GM18502 (cell line): ENCODE measurements around the gene CD81.

Experiments
- ATAC-seq: cut with Tn5 transposase; IDR thresholded peaks from one replicate; pipeline ENCODE4 v1.9.1; 2021; ENCODE audit warnings: mild to moderate bottlenecking; ENCODE audit not compliant: unreplicated experiment, poor library complexity

CD81 gene

GRCh38 chr11:2388431-2389376, 11.6 kb downstream of the CD81 start:
- ATAC-seq = no peak

GRCh38 chr11:2389377-2390026, 12.4 kb downstream of the CD81 start:
- no peak for ATAC-seq

DNA sequence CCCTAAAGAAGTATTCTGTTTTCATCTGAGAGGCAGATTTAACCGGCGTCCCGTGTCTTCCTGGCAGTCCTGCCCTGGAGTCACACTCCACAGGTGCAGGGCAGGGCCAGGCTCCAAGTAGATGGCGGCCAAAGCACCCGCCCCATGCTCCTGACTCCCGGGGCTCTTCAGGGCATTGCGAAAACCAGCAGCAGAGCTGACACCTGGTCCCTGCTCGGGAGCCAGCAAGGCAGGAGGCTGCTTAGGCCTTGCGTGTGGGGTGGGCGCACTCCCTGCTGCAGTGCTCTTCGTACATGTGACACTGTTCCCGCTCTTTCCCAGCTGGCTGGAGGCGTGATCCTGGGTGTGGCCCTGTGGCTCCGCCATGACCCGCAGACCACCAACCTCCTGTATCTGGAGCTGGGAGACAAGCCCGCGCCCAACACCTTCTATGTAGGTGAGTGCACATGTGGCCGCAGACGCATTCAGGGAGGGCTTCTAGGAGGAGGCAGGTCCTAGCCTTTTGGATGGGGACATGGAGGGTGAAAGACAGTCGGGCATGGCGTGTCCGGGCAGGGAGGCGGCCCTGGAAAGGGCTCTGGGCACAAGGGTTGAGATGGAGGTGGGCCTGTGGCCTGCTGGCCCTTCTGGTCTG, 13.1 kb downstream of the CD81 start:
- ATAC-seq = no peak

DNA sequence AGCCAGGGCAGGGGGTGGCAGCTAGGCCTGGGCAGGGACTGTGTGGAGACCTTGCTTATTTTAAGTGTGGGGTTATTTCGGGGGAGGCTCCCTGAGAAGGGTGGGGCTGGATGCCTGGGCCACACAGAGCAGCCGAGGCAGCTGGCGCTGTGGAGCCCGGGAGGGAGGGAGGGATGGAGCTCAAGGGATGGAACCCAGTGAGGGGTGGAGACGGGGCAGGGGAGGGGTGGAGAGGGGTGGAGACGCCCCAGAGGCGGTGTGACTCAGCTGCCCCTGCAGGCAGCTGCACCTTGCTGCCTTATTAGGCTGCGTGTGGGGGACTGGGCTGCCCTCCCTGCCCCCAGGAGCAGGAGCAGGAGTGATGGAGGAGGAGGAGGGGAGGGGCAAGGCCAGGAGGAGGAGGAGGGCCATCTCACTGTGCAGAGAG, 13.6 kb downstream of the CD81 start:
- ATAC-seq = no peak

DNA sequence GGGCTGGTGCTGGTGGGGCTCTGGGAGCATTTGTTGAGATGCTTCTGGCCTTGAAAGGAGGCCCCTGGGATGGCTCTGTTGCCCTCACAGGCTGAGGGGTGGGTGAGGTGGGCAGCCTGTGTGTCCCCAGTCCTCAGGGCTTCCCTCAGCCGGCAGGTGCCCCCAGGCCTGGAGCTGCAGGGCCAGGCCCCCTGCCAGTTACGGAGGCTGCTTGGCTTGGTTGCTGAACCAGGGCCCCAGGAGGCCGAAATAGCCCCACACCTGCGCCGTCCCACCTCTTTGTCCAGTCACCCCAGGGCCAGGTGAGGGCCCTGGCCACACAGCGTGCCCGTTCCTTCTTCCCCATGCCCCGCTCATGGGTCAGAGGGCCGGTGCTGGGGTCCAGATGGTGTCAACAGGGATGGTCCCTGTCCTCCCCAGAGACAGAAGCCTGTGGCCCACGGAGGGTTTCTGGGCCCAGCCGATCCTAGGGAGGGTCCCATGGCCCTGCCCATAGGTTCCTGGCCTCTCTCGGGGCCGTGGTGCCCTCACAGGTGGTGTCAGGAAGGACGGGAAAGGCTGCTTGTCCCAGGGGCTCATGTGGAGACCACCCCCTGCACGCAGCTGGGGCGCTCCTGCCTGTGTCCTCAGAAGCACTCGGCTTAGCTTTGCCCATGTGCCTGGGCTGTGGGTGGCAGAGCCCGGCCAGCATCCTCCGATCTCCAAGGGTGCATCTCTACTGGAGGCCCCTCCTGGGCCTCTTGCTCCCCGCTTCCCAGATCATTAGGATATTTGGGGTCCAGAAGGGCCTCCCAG, 14.3 kb downstream of the CD81 start:
- no peak for ATAC-seq

GRCh38 chr11:2392241-2392959, 15.3 kb downstream of the CD81 start:
- ATAC-seq = no peak

GRCh38 chr11:2393111-2393868, 16.2 kb downstream of the CD81 start:
- ATAC-seq = no peak

DNA sequence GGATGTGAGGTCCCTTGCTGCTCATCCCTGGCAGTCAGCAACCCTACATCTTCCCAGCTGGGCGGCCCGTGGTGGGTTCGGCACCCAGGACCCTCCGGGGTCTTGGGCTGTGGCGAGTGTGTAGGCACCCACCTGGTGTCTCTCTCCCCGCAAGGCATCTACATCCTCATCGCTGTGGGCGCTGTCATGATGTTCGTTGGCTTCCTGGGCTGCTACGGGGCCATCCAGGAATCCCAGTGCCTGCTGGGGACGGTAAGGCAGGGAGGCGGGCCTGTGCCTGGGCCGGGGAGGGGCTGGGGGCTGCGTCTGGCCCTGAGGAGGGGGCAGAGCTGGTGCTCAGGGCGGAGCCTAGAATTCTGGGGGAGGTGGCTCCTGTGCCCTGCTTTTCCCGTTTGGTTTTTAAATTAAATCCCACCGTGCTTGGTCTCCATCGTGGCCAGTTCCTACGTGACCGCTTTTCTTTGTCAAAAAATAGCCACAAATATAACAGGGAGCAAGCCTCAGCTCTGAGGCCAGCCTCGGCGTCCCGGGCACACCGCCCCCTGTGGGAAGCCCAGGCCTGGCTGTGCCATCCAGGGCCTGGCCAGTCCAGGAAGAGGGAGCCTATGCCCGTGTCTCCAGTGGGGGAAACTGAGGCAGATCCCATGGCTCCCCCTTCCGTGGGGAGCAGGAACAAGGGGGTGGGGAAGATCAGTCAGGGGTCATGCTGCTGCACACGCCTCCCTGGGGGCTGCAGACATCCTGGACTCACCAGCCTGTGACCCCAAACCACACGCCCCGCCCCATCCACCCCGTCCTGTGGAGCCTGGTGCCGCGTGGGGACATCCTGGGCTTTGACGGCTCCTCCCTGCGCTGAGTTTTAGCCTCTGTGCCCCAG, 17.1 kb downstream of the CD81 start:
- no peak for ATAC-seq

GRCh38 chr11:2394818-2395105, 17.7 kb downstream of the CD81 start:
- no peak for ATAC-seq

GRCh38 chr11:2395211-2395730, 18.2 kb downstream of the CD81 start:
- no peak for ATAC-seq

GRCh38 chr11:2395856-2396255, 18.7 kb downstream of the CD81 start:
- ATAC-seq = no peak

GRCh38 chr11:2396471-2396870, 19.4 kb downstream of the CD81 start:
- ATAC-seq = no peak

DNA sequence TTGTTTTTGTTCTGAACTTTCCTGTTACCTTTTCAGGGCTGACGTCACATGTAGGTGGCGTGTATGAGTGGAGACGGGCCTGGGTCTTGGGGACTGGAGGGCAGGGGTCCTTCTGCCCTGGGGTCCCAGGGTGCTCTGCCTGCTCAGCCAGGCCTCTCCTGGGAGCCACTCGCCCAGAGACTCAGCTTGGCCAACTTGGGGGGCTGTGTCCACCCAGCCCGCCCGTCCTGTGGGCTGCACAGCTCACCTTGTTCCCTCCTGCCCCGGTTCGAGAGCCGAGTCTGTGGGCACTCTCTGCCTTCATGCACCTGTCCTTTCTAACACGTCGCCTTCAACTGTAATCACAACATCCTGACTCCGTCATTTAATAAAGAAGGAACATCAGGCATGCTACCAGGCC, 19.9 kb downstream of the CD81 start:
- no peak for ATAC-seq

- no peak for ATAC-seq
These were observed 21.7 kb downstream of the CD81 start for GRCh38 chr11:2398664-2399355.

DNA sequence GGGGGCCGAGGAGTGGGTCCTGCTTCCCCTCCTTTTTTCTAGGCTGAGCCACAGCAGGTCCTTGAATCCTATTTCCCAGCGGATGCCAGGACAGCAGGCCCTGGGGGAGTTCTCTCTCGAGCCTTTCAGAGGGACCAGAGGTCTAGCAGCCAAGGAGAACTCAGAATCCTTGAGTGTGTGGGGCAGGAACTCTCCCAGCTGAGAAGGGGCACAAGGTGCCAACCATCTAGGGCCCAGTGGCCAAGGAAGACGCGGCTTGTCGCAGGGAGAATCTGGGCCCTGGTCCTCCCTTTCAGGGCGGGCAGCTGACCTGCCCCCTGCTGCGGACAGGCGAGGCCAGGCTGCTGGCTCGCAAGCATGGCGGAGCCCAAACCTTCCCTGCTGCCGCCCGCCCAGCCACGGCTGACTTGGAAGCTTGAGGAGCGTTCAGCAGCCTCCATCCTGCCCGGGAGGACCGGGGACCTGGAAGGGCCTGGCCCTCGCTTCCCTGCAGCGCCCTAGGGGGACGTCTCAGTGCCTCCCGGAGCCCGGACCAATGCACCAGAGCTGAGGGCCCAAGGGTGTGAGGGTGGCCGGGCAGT, 22.5 kb downstream of the CD81 start:
- peak; percentile 3 for ATAC-seq

DNA sequence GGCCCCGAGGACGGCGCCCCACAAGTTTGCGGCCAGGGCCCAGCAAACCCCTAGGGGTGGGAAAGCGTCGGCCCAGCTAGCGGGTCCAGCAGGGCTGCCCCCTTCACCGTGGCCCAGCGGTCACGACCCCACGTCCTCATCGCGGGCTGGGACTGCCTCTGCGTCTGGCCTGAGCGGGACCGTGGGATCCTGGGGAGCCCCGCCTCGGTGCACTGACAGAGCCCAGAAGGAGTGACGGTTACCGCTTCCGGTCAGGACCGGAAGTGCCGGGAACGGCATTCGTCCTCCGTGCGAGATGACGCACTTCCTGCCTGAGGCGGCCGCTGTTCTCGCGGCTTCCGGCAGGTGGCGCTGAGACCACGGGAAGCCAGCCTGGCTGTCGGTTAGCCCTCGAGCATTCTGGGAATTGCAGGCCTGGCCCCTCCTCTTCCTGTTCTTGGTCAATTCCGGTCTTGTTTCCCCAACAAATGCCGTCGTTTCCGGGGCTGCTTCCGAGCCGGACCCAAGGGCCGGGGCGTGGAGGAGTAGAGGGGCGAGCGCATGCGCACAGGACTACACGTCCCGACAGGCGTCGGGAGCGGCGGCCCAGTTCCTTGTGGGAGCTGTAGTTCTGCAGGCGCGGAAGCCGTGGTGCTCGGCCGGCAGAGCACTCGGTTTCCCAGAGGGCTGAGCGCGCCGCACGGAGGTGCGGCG, 23.1 kb downstream of the CD81 start, which contains the start of gene TSSC4:
Gene TSSC4 (plus strand): TSS at position 682 of the 693 bp plus-strand sequence. CDS start 1,884 bp downstream, outside the sequence.
- ATAC-seq = peak; percentile 79
